ENCODE results near the gene GPR6.

Gene GPR6

DNA sequence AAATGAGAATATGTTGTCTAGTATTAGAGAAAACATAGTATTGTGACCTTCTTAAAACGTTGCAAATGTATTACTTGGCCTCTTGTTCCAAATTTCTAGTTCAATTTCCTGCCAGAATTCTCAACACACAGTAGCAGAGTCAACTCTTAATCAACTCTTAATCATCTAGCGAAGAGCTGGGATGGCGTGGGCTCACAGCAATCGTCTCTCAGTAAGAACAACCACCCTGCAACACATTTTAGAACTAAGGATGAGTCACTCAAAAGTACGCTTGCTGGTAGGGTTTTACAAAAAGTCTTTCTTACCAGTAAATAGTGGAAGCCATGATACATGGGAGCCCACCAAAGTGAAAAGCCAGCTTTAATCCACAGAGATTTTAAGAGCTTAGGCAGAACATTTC, 24.6 kb downstream of the GPR6 start:
- DNase-seq, result no peak

GRCh38 chr6:110013386-110013785, 35.3 kb downstream of the GPR6 start:
- no peak for DNase-seq

GRCh38 chr6:110015206-110015605, 37.1 kb downstream of the GPR6 start:
- DNase-seq, result no peak

GRCh38 chr6:110017306-110017705, 39.2 kb downstream of the GPR6 start:
- no peak for DNase-seq

DNA sequence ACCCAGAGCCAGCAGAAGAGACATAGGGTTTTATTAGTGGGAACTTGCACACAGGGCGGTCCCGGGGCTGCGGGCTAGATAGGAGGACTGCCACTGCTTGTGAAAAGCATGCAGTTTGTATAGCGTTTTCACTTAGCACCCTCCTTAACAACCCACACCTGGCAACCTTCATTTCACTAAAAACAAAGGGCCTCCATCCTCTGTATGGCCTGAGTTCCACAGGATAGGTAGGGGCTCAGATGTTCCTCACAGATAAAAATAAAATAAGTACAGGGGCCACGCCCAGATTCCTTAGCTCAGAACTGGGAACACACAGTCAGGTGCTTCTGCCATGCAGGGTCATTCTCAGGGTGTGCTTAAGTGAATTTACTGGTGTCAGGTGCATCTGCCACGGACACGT, 39.8 kb downstream of the GPR6 start:
- DNase-seq, result no peak

GRCh38 chr6:110018486-110018885, 40.4 kb downstream of the GPR6 start:
- DNase-seq, result no peak

DNA sequence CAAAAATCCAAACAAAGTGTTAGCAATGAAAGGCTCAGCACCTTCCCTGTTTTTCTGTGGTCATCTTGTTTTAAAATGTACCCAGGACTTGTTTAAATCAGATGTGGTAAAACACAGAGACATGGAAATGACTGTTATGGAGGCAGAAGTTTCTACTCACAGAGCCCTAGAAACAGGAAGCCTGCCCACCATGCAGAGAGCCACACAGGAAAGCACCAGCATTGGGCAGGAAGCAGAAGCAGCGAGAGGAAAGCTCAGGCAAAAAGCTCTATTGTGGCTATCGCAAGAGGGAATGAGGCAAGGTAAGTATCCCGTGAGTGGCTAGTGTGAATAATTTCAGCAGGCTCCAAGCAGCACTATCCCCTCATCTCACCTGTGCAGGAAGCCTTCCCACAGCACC, 42.8 kb downstream of the GPR6 start:
- peak; percentile 9 to 10 for DNase-seq

DNA sequence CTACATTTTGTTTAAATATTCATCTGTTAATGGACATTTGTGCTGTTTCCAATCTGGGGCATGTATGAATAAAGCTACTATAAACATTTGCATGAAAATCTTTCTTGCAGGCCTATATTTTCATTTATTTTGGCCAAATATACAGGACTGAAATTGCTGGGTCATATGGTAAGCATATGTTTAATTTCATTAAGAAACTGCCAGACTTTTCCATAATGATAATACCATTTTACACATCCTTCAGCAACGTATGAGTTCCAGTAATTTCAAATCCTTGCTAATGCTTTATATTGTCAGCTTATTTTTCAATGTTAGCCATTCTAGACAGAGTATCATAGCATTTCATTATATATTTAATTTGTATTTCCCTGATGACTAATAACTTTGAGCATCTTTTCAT, 51.0 kb downstream of the GPR6 start:
- DNase-seq, result no peak
